ENCODE measurements around the gene TRMT112.

- TF ChIP-seq CTCF (IDR thresholded peaks at IDR 0.05), result no peak
- TF ChIP-seq POLR2A (IDR thresholded peaks at IDR 0.05), result no peak
These were observed 3.2 kb upstream of the TRMT112 start for GRCh38 chr11:64320556-64320955.
